ENCODE measurements around the gene CYP2B6.
"Not testable (repeated sequence)": the region's sequence is repeated elsewhere in the genome, so short reads cannot be mapped to it uniquely, and the experiment has no call there.

Gene CYP2B6

DNA sequence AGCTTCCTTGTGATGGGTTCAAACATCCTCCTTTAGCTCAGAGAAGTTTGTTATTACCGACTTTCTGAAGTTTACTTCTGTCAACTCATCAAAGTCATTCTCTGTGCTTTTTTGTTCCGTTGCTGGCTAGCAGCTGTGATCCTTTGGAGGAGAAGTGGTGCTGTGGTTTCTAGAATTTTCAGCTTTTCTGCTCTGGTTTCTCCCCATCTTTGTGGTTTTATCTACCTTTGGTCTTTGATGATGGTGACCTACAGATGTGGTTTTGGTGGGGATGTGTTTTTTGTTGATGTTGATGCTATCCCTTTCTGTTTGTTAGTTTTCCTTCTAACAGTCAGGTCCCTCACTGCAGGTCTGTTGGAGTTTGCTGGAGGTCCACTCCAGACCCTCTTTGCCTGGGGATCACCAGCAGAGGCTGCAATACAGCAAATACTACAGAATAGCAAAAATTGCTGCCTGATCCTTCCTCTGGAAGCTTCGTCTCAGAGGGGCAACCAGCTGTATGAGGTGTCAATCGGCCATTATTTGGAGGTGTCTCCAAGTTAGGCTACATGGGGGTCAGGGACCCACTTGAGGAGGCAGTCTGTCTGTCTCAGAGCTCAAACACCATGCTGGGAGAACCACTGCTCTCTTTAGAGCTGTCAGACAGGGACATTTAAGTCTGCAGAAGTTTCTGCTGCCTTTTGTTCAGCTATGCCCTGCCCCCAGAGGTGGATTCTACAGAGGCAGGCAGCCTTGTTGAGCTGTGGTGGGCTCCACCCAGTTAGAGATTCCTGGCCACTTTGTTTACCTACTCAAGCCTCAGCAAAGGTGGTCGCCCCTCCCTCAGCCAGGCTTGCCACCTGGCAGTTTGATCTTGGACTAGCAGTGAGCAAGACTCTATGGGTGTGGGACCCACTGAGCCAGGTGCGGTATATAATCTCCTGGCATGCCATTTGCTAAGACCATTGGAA, 20.4 kb upstream of the CYP2B6 start:
- ATAC-seq (ENCODE audit: insufficient read depth, low read depth) (peak; percentile 80; the same call in 2 of the 3 replicates), DNase-seq (peak; percentile 60)
- H2AFZ ChIP-seq (ENCODE audit: low read depth, low read length); H4K20me1 ChIP-seq (ENCODE audit: insufficient read depth, low read length); H3K4me2 ChIP-seq (ENCODE audit: insufficient read depth, low read length); H3K27me3 ChIP-seq (ENCODE audit: insufficient read depth, low read length, poor library complexity); H3K36me3 ChIP-seq (ENCODE audit: insufficient read depth, low read length); H3K9me3 ChIP-seq (ENCODE audit: insufficient read depth, low read length, severe bottlenecking); H3K79me2 ChIP-seq (ENCODE audit: insufficient read depth, low read length); H3K4me3 ChIP-seq (ENCODE audit: low read depth in 1 of 2, low read length in 2 of 2); H3K9ac ChIP-seq (ENCODE audit: low read depth, low read length): not testable (repeated sequence)
- peak overlapping the region; percentile 35; the same call in 1 of the 2 replicates for H3K27ac ChIP-seq (ENCODE audit: low read length)
- peaks cover 23% of the 10 kb centered on the region for H3K4me1 ChIP-seq (ENCODE audit: insufficient read depth, low read length)

DNA sequence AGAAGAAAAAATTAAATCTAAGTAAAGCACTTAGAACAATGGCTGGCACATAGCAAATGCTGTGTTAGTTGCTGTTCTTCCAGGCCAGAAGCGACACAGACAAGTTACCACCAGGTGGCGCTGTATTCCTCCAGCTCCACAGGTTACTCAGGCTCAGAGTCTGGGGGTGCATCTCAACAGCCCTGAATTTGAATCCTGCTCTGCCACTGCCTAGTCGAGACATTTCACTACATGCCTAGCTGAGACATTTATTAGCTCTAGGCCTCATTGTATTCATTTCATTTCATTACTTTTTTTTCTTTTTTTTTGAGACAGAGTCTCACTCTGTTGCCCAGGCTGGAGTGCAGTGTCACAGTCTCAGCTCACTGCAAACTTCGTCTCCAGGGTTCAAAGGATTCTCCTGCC, 16.4 kb upstream of the CYP2B6 start:
- H3K4me3 ChIP-seq (ENCODE audit: low read depth in 1 of 2, low read length in 2 of 2), result no peak overlapping the region
- no peak overlapping the region for H3K9ac ChIP-seq (ENCODE audit: low read depth, low read length)
- H3K4me1 ChIP-seq (ENCODE audit: insufficient read depth, low read length), result peaks cover 16% of the 10 kb centered on the region
- H2AFZ ChIP-seq (ENCODE audit: low read depth, low read length), result no peak overlapping the region
- TF ChIP-seq, protein P1, sequence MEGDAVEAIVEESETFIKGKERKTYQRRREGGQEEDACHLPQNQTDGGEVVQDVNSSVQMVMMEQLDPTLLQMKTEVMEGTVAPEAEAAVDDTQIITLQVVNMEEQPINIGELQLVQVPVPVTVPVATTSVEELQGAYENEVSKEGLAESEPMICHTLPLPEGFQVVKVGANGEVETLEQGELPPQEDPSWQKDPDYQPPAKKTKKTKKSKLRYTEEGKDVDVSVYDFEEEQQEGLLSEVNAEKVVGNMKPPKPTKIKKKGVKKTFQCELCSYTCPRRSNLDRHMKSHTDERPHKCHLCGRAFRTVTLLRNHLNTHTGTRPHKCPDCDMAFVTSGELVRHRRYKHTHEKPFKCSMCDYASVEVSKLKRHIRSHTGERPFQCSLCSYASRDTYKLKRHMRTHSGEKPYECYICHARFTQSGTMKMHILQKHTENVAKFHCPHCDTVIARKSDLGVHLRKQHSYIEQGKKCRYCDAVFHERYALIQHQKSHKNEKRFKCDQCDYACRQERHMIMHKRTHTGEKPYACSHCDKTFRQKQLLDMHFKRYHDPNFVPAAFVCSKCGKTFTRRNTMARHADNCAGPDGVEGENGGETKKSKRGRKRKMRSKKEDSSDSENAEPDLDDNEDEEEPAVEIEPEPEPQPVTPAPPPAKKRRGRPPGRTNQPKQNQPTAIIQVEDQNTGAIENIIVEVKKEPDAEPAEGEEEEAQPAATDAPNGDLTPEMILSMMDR (IDR thresholded peaks at IDR 0.05; ENCODE audit: borderline replicate concordance, extremely low read depth, low read length, poor library complexity, severe bottlenecking), result peak; percentile 86
- no peak for TF ChIP-seq EZH2 (IDR thresholded peaks at IDR 0.05; ENCODE audit: borderline replicate concordance, low read depth, low read length, severe bottlenecking)
- H3K36me3 ChIP-seq (ENCODE audit: insufficient read depth, low read length), result no peaks in the 10 kb centered on the region
- H4K20me1 ChIP-seq (ENCODE audit: insufficient read depth, low read length), result no peaks in the 10 kb centered on the region
- no peaks in the 10 kb centered on the region for H3K79me2 ChIP-seq (ENCODE audit: insufficient read depth, low read length)
- peaks cover 2% of the 10 kb centered on the region for H3K27me3 ChIP-seq (ENCODE audit: insufficient read depth, low read length, poor library complexity)
- H3K4me2 ChIP-seq (ENCODE audit: insufficient read depth, low read length), result no peak overlapping the region
- H3K27ac ChIP-seq (ENCODE audit: low read length), result no peak overlapping the region
- ATAC-seq (ENCODE audit: insufficient read depth, low read depth) (peak; percentile 81), DNase-seq (peak; percentile 71)
- H3K9me3 ChIP-seq (ENCODE audit: insufficient read depth, low read length, severe bottlenecking), result peaks cover 3% of the 10 kb centered on the region

DNA sequence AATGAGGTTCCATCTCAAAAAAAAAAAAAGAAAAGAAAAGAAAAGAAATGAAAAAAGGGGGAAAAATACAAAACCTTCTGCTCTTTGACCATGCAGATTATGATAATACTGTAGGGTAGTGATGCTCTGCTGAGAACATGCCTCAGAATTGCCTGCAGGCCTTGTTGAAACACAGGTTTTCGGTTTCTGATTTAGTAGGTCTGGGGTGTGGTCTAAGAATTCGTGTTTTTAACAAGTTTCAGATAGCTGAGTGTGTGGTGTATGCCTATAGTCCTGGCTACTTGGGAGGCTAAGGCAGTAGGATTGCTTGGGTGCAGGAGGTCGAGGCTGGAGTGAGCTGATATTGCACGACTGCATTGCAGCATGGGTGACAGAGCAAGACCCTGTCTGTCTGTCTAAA, 14.9 kb upstream of the CYP2B6 start:
- Histone ChIP-seq H3K27ac (ENCODE audit: low read length) (no peak overlapping the region), H2AFZ (ENCODE audit: low read depth, low read length) (no peak overlapping the region), H3K36me3 (ENCODE audit: insufficient read depth, low read length) (no peaks in the 10 kb centered on the region), H3K9ac (ENCODE audit: low read depth, low read length) (no peak overlapping the region), H3K4me3 (ENCODE audit: low read depth in 1 of 2, low read length in 2 of 2) (no peak overlapping the region), H3K4me2 (ENCODE audit: insufficient read depth, low read length) (no peak overlapping the region), H3K79me2 (ENCODE audit: insufficient read depth, low read length) (no peaks in the 10 kb centered on the region), H3K4me1 (ENCODE audit: insufficient read depth, low read length) (peaks cover 1% of the 10 kb centered on the region), H3K27me3 (ENCODE audit: insufficient read depth, low read length, poor library complexity) (peaks cover 3% of the 10 kb centered on the region), H3K9me3 (ENCODE audit: insufficient read depth, low read length, severe bottlenecking) (peaks cover 2% of the 10 kb centered on the region), H4K20me1 (ENCODE audit: insufficient read depth, low read length) (no peaks in the 10 kb centered on the region)
- DNase-seq (no peak), ATAC-seq (ENCODE audit: insufficient read depth, low read depth) (no peak)
- TF ChIP-seq, protein P1 (IDR thresholded peaks at IDR 0.05; ENCODE audit: borderline replicate concordance, extremely low read depth, low read length, poor library complexity, severe bottlenecking), result no peak
- TF ChIP-seq EZH2 (IDR thresholded peaks at IDR 0.05; ENCODE audit: borderline replicate concordance, low read depth, low read length, severe bottlenecking), result no peak

DNA sequence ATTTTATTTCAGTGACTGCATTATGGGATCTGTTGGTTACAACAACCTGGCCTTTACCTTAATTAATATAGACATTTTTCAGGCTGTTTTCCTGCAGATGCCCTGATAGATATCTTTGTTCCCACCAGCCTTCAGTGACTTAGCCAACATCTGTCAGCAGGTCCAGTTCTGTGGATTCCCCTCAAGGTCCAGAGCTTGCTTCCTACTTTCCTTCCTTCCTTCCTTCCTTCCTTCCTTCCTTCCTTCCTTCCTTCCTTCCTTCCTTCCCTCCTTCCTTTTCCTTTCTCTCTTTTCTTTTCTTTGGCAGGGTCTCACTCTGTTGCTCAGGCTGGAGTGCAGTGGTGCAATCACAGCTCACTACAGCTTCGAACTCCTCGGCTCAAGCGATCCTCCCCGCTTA, 14.4 kb upstream of the CYP2B6 start:
- H2AFZ ChIP-seq (ENCODE audit: low read depth, low read length), result no peak overlapping the region
- DNase-seq (no peak), ATAC-seq (ENCODE audit: insufficient read depth, low read depth) (no peak)
- H4K20me1 ChIP-seq (ENCODE audit: insufficient read depth, low read length), result no peaks in the 10 kb centered on the region
- peaks cover 3% of the 10 kb centered on the region for H3K27me3 ChIP-seq (ENCODE audit: insufficient read depth, low read length, poor library complexity)
- H3K36me3 ChIP-seq (ENCODE audit: insufficient read depth, low read length), result no peaks in the 10 kb centered on the region
- H3K9me3 ChIP-seq (ENCODE audit: insufficient read depth, low read length, severe bottlenecking), result no peaks in the 10 kb centered on the region
- no peak overlapping the region for H3K4me2 ChIP-seq (ENCODE audit: insufficient read depth, low read length)
- no peak for TF ChIP-seq EZH2 (IDR thresholded peaks at IDR 0.05; ENCODE audit: borderline replicate concordance, low read depth, low read length, severe bottlenecking)
- TF ChIP-seq, protein P1 (IDR thresholded peaks at IDR 0.05; ENCODE audit: borderline replicate concordance, extremely low read depth, low read length, poor library complexity, severe bottlenecking), result no peak
- H3K27ac ChIP-seq (ENCODE audit: low read length), result no peak overlapping the region
- no peaks in the 10 kb centered on the region for H3K4me1 ChIP-seq (ENCODE audit: insufficient read depth, low read length)
- no peaks in the 10 kb centered on the region for H3K79me2 ChIP-seq (ENCODE audit: insufficient read depth, low read length)
- no peak overlapping the region for H3K9ac ChIP-seq (ENCODE audit: low read depth, low read length)
- no peak overlapping the region for H3K4me3 ChIP-seq (ENCODE audit: low read depth in 1 of 2, low read length in 2 of 2)

DNA sequence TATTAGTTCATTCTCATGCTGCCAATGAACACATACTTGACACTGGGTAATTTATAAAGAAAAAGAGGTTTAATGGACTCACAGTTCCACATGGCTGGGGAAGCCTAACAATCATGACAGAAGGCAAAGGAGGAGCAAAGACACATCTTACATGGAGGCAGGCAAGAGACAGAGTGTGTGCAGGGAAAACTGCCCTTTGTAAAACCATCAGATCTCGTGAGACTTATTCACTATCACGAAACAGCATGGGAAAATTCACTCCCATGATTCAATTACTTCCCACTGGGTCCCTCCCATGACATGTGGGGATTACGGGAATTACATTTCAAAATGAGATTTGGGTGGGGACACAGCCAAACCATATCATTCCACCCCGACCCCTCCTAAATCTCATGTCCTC, 11.3 kb upstream of the CYP2B6 start:
- H3K27ac ChIP-seq (ENCODE audit: low read length); H3K27me3 ChIP-seq (ENCODE audit: insufficient read depth, low read length, poor library complexity); H3K4me1 ChIP-seq (ENCODE audit: insufficient read depth, low read length); H2AFZ ChIP-seq (ENCODE audit: low read depth, low read length); H3K4me3 ChIP-seq (ENCODE audit: low read depth in 1 of 2, low read length in 2 of 2); ATAC-seq (ENCODE audit: insufficient read depth, low read depth); H3K9ac ChIP-seq (ENCODE audit: low read depth, low read length); H3K9me3 ChIP-seq (ENCODE audit: insufficient read depth, low read length, severe bottlenecking); H3K4me2 ChIP-seq (ENCODE audit: insufficient read depth, low read length); H3K36me3 ChIP-seq (ENCODE audit: insufficient read depth, low read length); DNase-seq; H4K20me1 ChIP-seq (ENCODE audit: insufficient read depth, low read length); H3K79me2 ChIP-seq (ENCODE audit: insufficient read depth, low read length): not testable (repeated sequence)
